ENCODE measurements around the gene IBA57.

Gene IBA57

DNA sequence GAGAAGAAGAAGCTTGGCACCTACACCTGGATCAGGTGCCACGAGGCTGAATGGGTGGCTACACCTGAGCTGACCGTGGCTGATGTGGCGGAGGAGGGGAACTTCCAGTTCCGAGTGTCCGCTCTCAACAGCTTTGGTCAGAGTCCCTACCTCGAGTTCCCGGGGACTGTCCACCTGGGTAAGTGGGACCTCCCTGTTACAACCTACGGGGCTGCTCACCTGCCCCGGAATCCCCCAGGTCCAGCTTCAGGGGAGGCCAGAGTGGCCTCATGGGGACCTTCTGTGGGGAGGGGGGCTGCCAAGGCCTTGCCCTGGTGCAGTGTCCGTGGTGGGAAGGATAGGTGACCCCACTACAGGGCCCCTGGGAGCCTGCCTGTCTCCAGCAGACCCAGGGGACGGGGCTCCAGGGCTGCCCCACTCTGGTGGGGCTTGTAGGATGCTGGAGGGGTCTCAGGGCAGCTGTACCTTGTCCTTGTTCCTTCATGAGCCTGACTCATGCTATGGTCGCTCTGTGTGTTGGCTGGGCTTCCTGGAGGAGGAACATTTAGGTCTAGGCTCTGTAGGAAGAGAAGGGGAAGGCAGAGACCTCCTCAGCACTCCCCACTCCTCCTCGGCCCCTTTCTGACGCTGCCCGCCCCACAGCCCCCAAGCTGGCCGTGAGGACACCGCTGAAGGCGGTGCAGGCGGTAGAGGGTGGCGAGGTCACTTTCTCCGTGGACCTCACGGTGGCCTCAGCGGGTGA is 49.5 kb downstream of the IBA57 start:
- H4K91ac ChIP-seq (ENCODE audit: low read length) = no peak overlapping the region
- peaks cover 0 to 37% of the 10 kb centered on the region in 2 experiments for H3K27me3 ChIP-seq (ENCODE audit: control insufficient read depth in 1 of 2, insufficient read depth in 1 of 2, low read length in 2 of 2)
- H3K27ac ChIP-seq (ENCODE audit: low read length, poor library complexity, severe bottlenecking) = no peak overlapping the region
- DNase-seq = no peak
- H3K36me3 ChIP-seq (ENCODE audit: control insufficient read depth in 1 of 2, insufficient read depth in 2 of 2, low read depth in 1 of 2, low read length in 2 of 2) = peaks cover 0 to 53% of the 10 kb centered on the region in 2 experiments
- no peak overlapping the region for H3K23ac ChIP-seq (ENCODE audit: low read length in 2 of 2)
- no peak overlapping the region for H3K18ac ChIP-seq (ENCODE audit: low read depth in 1 of 2, low read length in 2 of 2)
- H3K9ac ChIP-seq (ENCODE audit: low read length) = no peak overlapping the region
- no peak overlapping the region for H2AFZ ChIP-seq (ENCODE audit: low read depth, low read length)
- H3K4me3 ChIP-seq (ENCODE audit: insufficient read depth in 1 of 2, low read depth in 1 of 2, low read length in 2 of 2) = no peak overlapping the region
- H4K8ac ChIP-seq (ENCODE audit: low read length) = no peak overlapping the region
- H3K4me1 ChIP-seq (ENCODE audit: control insufficient read depth, insufficient read depth, low read depth, low read length) = peaks cover 21% of the 10 kb centered on the region
- H2AK5ac ChIP-seq (ENCODE audit: low read length, severe bottlenecking) = no peak overlapping the region
- H2BK15ac ChIP-seq (ENCODE audit: low read depth, poor library complexity, severe bottlenecking) = no peak overlapping the region
- H3K9me3 ChIP-seq (ENCODE audit: control insufficient read depth, low read length) = no peaks in the 10 kb centered on the region
- H3K4ac ChIP-seq (ENCODE audit: low read depth in 1 of 2, low read length in 2 of 2) = no peak overlapping the region
- no peak overlapping the region for H2BK120ac ChIP-seq (ENCODE audit: low read depth, low read length)
- no peak overlapping the region for H2BK5ac ChIP-seq (ENCODE audit: low read depth, low read length, poor library complexity, severe bottlenecking)
- peaks cover 1% of the 10 kb centered on the region for H3K79me1 ChIP-seq (replicated peaks; ENCODE audit: low read length, poor library complexity, severe bottlenecking)
- WGBS = 96% methylated on average over 22 of the region's 23 CpGs
- no peak overlapping the region for H3K4me2 ChIP-seq (ENCODE audit: low read length, poor library complexity, severe bottlenecking)
- H3K14ac ChIP-seq (ENCODE audit: low read length in 2 of 2) = no peak overlapping the region
- no peak overlapping the region for H2BK12ac ChIP-seq (ENCODE audit: low read length in 2 of 2)

DNA sequence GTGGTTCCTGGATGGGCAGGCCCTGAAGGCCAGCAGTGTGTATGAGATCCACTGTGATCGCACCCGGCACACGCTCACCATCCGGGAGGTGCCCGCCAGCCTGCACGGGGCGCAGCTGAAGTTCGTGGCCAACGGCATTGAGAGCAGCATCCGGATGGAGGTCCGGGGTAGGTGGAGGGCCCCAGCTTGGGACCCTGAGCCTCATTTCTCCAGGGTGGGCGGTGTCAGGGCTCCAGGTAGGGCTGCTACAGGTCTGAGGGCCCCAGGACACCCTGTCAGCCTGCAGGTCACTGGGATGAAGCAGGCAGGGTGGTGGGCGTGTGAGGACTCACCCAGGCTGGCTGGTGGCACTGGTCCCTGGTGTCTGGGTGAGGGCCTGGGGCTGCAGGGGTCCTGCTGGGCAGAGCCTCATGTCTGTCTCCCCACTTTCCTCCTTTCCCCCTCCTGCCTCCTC is 50.1 kb downstream of the IBA57 start:
- Histone ChIP-seq H3K4me1 (ENCODE audit: control insufficient read depth, insufficient read depth, low read depth, low read length) (peaks cover 21% of the 10 kb centered on the region), H2BK12ac (ENCODE audit: low read length in 2 of 2) (no peak overlapping the region), H3K4me3 (ENCODE audit: insufficient read depth in 1 of 2, low read depth in 1 of 2, low read length in 2 of 2) (no peak overlapping the region), H2AFZ (ENCODE audit: low read depth, low read length) (no peak overlapping the region), H3K27me3 (ENCODE audit: control insufficient read depth in 1 of 2, insufficient read depth in 1 of 2, low read length in 2 of 2) (peaks cover 0 to 40% of the 10 kb centered on the region in 2 experiments), H3K23ac (ENCODE audit: low read length in 2 of 2) (no peak overlapping the region), H4K8ac (ENCODE audit: low read length) (no peak overlapping the region), H2BK5ac (ENCODE audit: low read depth, low read length, poor library complexity, severe bottlenecking) (no peak overlapping the region), H4K91ac (ENCODE audit: low read length) (no peak overlapping the region), H3K79me1 (replicated peaks; ENCODE audit: low read length, poor library complexity, severe bottlenecking) (peaks cover 1% of the 10 kb centered on the region), H2BK15ac (ENCODE audit: low read depth, poor library complexity, severe bottlenecking) (no peak overlapping the region), H2AK5ac (ENCODE audit: low read length, severe bottlenecking) (no peak overlapping the region), H3K27ac (ENCODE audit: low read length, poor library complexity, severe bottlenecking) (no peak overlapping the region), H2BK120ac (ENCODE audit: low read depth, low read length) (no peak overlapping the region), H3K9ac (ENCODE audit: low read length) (no peak overlapping the region), H3K14ac (ENCODE audit: low read length in 2 of 2) (no peak overlapping the region), H3K4me2 (ENCODE audit: low read length, poor library complexity, severe bottlenecking) (no peak overlapping the region), H3K4ac (ENCODE audit: low read depth in 1 of 2, low read length in 2 of 2) (no peak overlapping the region), H3K9me3 (ENCODE audit: control insufficient read depth, low read length) (no peaks in the 10 kb centered on the region), H3K36me3 (ENCODE audit: control insufficient read depth in 1 of 2, insufficient read depth in 2 of 2, low read depth in 1 of 2, low read length in 2 of 2) (peaks cover 0 to 58% of the 10 kb centered on the region in 2 experiments), H3K18ac (ENCODE audit: low read depth in 1 of 2, low read length in 2 of 2) (no peak overlapping the region)
- no peak for DNase-seq
- WGBS = 99% methylated on average over 13 of the region's 13 CpGs

DNA sequence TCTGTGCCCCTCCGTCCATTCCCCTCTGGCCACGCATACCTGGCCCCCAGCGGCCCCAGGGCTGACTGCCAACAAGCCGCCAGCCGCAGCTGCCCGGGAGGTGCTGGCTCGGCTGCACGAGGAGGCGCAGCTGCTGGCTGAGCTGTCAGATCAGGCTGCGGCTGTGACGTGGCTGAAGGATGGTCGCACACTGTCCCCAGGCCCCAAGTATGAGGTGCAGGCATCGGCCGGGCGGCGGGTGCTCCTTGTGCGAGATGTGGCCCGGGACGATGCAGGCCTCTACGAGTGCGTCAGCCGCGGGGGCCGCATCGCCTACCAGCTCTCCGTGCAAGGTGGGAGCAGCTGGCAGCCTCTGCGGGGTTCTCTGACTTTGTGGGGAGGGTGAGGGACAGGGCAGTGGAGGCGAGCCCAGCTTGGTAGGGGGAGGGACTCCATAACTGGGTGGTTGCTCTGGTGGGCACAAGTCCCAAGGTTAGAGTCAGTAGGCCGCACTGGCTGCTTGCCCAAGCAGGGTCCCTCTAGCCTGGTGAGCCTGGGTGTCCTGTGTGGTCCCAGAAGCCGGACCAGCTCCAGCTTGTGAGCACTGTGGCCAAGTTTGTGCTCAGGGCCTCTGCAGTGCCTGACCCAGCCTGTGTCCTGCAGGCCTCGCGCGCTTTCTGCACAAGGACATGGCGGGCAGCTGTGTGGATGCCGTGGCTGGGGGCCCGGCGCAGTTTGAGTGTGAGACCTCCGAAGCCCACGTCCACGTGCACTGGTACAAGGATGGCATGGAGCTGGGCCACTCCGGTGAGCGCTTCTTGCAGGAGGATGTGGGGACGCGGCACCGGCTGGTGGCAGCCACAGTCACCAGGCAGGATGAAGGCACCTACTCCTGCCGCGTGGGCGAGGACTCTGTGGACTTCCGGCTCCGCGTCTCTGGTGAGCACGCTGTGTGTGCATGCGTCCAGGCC is 51.0 kb downstream of the IBA57 start:
- Histone ChIP-seq H2BK15ac (ENCODE audit: low read depth, poor library complexity, severe bottlenecking) (no peak overlapping the region), H3K23ac (ENCODE audit: low read length in 2 of 2) (no peak overlapping the region), H3K18ac (ENCODE audit: low read depth in 1 of 2, low read length in 2 of 2) (no peak overlapping the region), H3K4me1 (ENCODE audit: control insufficient read depth, insufficient read depth, low read depth, low read length) (peaks cover 21% of the 10 kb centered on the region), H3K4ac (ENCODE audit: low read depth in 1 of 2, low read length in 2 of 2) (no peak overlapping the region), H3K79me1 (replicated peaks; ENCODE audit: low read length, poor library complexity, severe bottlenecking) (peaks cover 1% of the 10 kb centered on the region), H2BK12ac (ENCODE audit: low read length in 2 of 2) (no peak overlapping the region), H2AK5ac (ENCODE audit: low read length, severe bottlenecking) (no peak overlapping the region), H2AFZ (ENCODE audit: low read depth, low read length) (no peak overlapping the region), H2BK120ac (ENCODE audit: low read depth, low read length) (no peak overlapping the region), H4K91ac (ENCODE audit: low read length) (no peak overlapping the region), H3K36me3 (ENCODE audit: control insufficient read depth in 1 of 2, insufficient read depth in 2 of 2, low read depth in 1 of 2, low read length in 2 of 2) (peaks cover 0 to 57% of the 10 kb centered on the region in 2 experiments), H3K9ac (ENCODE audit: low read length) (no peak overlapping the region), H3K4me3 (ENCODE audit: insufficient read depth in 1 of 2, low read depth in 1 of 2, low read length in 2 of 2) (no peak overlapping the region), H3K4me2 (ENCODE audit: low read length, poor library complexity, severe bottlenecking) (no peak overlapping the region), H2BK5ac (ENCODE audit: low read depth, low read length, poor library complexity, severe bottlenecking) (no peak overlapping the region), H4K8ac (ENCODE audit: low read length) (no peak overlapping the region), H3K27me3 (ENCODE audit: control insufficient read depth in 1 of 2, insufficient read depth in 1 of 2, low read length in 2 of 2) (peaks cover 0 to 32% of the 10 kb centered on the region in 2 experiments), H3K27ac (ENCODE audit: low read length, poor library complexity, severe bottlenecking) (no peak overlapping the region), H3K14ac (ENCODE audit: low read length in 2 of 2) (no peak overlapping the region), H3K9me3 (ENCODE audit: control insufficient read depth, low read length) (no peaks in the 10 kb centered on the region)
- DNase-seq = no peak
- 97% methylated on average over 53 of the region's 53 CpGs for WGBS

Data from mesenchymal stem cell (in vitro differentiated cells and primary cell).